Tongue (tissue), 2 donors: ENCODE data around the gene ADCY9. TPM values are rescaled to one million over a fixed set of nuclear protein-coding genes. Genes with fewer than 3 reads are reported as not detected.
"Not testable (repeated sequence)": the region's sequence is repeated elsewhere in the genome, so short reads cannot be mapped to it uniquely, and the experiment has no call there.

Source experiments
- DNase-seq: peaks from one replicate; pipeline ENCODE4 v3.0.0-alpha.2; 2015
- total RNA-seq: library from RNA; depleted of rRNA; stranded (reverse); fragments of >200 nt; gene quantifications from one replicate; pipeline ENCODE4 v1.2.3, GENCODE V29; 2014

The ADCY9 gene
- total RNA-seq, 1 donor from 2014 or later = 28.1 TPM

GRCh38 chr16:3950343-3951193 lies 165.7 kb downstream of the ADCY9 start:
- peak; percentile 96 for DNase-seq

- no peak for DNase-seq
Measured at GRCh38 chr16:3949946-3950342, 166.3 kb downstream of the ADCY9 start.

- peak; percentile 93 for DNase-seq
Measured at GRCh38 chr16:3949287-3949686, 167.0 kb downstream of the ADCY9 start.

GRCh38 chr16:3948378-3948995 lies 167.8 kb downstream of the ADCY9 start:
- no peak for DNase-seq

- DNase-seq = no peak
Measured at GRCh38 chr16:3946604-3947180, 169.6 kb downstream of the ADCY9 start.

GRCh38 chr16:3945751-3946603 lies 170.3 kb downstream of the ADCY9 start:
- peak; percentile 98 for DNase-seq

- DNase-seq = not testable (repeated sequence)
Measured at GRCh38 chr16:3944457-3944856, 171.8 kb downstream of the ADCY9 start.

- not testable (repeated sequence) for DNase-seq
Measured at GRCh38 chr16:3942146-3942545, 174.1 kb downstream of the ADCY9 start.

- peak; percentile 87 for DNase-seq
Measured at GRCh38 chr16:3938843-3939624, 177.2 kb downstream of the ADCY9 start.

- DNase-seq = no peak
Measured at GRCh38 chr16:3938471-3938842, 177.8 kb downstream of the ADCY9 start.

GRCh38 chr16:3937066-3937875 lies 179.0 kb downstream of the ADCY9 start:
- DNase-seq = no peak

- DNase-seq = no peak
Measured at GRCh38 chr16:3935921-3936320, 180.3 kb downstream of the ADCY9 start.

- no peak for DNase-seq
Measured at GRCh38 chr16:3934491-3935181, 181.6 kb downstream of the ADCY9 start.

GRCh38 chr16:3927147-3927546 lies 189.1 kb downstream of the ADCY9 start:
- not testable (repeated sequence) for DNase-seq

GRCh38 chr16:3924763-3925162 lies 191.5 kb downstream of the ADCY9 start:
- DNase-seq = no peak

GRCh38 chr16:3922241-3922640 lies 194.0 kb downstream of the ADCY9 start:
- no peak for DNase-seq

GRCh38 chr16:3920206-3920605 lies 196.0 kb downstream of the ADCY9 start:
- DNase-seq = no peak

GRCh38 chr16:3919413-3919812 lies 196.8 kb downstream of the ADCY9 start:
- no peak for DNase-seq

GRCh38 chr16:3915426-3916260 lies 200.6 kb downstream of the ADCY9 start:
- DNase-seq = no peak
